ENCODE data around the gene HMGA1. TPM values are rescaled to one million over a fixed set of nuclear protein-coding genes. Genes with fewer than 3 reads are reported as not detected.
A peak's percentile ranks its signal among the peaks of the same experiment; 100 is the strongest.

The HMGA1 gene
- total and polyA plus RNA-seq, 8 donors, result 17.0 to 38.7 (median 21.5) TPM

DNA sequence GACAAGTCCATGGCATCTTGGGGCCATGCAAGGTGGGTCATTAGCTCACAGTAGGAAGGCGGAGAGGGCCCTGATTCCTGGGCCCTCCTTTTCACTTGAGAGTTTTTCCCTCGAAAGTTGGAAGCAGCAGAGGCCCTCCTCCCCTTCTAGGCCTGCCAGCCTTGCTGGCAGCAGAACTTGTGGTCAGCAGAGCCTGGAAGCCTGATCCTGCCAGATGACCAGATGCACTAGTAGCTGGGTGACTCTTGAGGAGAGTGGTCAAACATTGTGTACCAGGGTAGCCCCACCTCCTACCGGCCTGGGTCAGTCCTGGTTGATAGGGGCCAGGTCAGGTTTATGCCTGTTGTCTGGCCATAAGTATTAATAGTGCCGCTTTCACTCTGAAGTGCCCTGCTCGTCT, 3.8 kb upstream of the HMGA1 start:
- H3K27me3 ChIP-seq, result no peaks in the 10 kb centered on the region
- H3K4me3 ChIP-seq, result no peak overlapping the region
- no peak overlapping the region for H3K27ac ChIP-seq
- FAIRE-seq, result no peak
- TF ChIP-seq, protein P1, sequence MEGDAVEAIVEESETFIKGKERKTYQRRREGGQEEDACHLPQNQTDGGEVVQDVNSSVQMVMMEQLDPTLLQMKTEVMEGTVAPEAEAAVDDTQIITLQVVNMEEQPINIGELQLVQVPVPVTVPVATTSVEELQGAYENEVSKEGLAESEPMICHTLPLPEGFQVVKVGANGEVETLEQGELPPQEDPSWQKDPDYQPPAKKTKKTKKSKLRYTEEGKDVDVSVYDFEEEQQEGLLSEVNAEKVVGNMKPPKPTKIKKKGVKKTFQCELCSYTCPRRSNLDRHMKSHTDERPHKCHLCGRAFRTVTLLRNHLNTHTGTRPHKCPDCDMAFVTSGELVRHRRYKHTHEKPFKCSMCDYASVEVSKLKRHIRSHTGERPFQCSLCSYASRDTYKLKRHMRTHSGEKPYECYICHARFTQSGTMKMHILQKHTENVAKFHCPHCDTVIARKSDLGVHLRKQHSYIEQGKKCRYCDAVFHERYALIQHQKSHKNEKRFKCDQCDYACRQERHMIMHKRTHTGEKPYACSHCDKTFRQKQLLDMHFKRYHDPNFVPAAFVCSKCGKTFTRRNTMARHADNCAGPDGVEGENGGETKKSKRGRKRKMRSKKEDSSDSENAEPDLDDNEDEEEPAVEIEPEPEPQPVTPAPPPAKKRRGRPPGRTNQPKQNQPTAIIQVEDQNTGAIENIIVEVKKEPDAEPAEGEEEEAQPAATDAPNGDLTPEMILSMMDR (IDR thresholded peaks at IDR 0.05), result no peak
- no peak for DNase-seq
- intact Hi-C loops (cut with DNase I), result no loop called here
- no peaks in the 10 kb centered on the region for H3K36me3 ChIP-seq
- WGBS, 2 donors, result 79 to 84% methylated on average over 5 of the region's 5 CpGs
- no peak for ATAC-seq
- H3K4me1 ChIP-seq, result peaks cover 0 to 3% (median 0%) of the 10 kb centered on the region in 3 donors
- no peaks in the 10 kb centered on the region for H3K9me3 ChIP-seq

DNA sequence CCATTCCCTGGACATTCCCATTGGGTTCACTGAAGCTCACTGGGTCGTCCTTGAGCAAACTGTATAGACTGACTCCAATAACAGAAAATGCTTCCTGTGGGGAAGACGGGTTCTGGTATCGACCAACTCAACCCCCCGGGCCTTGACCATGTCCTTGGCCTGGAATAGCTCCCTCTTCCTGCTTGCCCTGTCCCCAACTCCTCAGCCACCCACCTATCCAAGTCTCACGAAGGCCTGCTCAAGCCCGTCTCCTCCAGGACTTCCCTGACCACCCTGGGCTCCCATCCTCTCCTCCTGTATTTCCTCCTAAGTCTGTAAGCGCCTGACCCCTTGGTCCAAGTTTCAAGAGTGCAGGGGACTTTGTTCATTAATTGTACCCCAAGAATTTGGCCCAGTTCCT, 2.8 kb upstream of the HMGA1 start:
- Histone ChIP-seq H3K4me1 (peaks cover 0 to 11% (median 0%) of the 10 kb centered on the region in 3 donors), H3K9me3 (no peaks in the 10 kb centered on the region), H3K27me3 (no peaks in the 10 kb centered on the region), H3K4me3 (no peak overlapping the region), H3K36me3 (no peaks in the 10 kb centered on the region), H3K27ac (no peak overlapping the region)
- FAIRE-seq, result no peak
- TF ChIP-seq, protein P1 (IDR thresholded peaks at IDR 0.05), result no peak
- no peak for ATAC-seq
- DNase-seq, result peak in 1 of 6 donors; percentile 24
- intact Hi-C loops (cut with DNase I), result no loop called here
- 78 to 82% methylated on average over 7 of the region's 7 CpGs for WGBS, 2 donors

DNA sequence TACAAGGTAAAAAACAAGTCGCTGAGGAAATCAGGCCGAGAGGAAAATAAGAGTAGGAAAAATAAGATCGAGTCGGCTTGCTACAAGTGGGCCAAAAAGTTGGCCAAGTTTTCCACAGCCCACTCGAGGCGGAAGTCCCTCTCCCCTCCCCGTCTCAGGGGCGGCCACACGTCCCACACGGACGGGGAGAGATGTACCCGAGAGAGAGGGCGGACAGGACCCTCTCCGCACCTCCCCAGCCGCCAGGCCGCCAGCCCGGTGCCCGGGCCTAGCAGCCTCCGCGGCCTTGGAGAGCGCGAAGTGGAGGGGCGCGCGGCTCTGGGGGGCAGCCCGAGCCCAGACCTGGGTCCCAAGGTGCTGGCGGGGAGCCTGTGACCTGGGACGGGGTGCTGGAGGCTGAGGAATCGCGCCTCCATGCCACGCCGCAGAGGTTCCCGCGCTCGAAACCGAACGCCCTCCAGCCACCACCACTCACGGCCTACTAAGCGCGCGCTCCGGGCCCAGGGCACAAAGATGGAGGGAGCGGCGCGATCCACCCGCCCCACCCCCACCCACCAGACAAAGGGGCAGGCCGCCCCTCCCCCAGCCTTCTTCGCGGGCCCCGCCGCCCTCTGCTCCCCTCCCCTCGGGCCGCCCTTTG, 1.9 kb upstream of the HMGA1 start:
- peak overlapping the region in 3 of 4 donors; percentile 69 to 88 (median 69) for H3K27ac ChIP-seq
- intact Hi-C loops (cut with DNase I), result no loop called here
- FAIRE-seq, result no peak
- H3K36me3 ChIP-seq, result no peaks in the 10 kb centered on the region
- no peaks in the 10 kb centered on the region for H3K9me3 ChIP-seq
- peak in 3 of 6 donors; percentile 45 to 78 (median 52) for DNase-seq
- H3K4me3 ChIP-seq, result no peak overlapping the region
- peaks cover 0 to 12% (median 0%) of the 10 kb centered on the region in 3 donors for H3K4me1 ChIP-seq
- no peak for ATAC-seq
- no peaks in the 10 kb centered on the region for H3K27me3 ChIP-seq
- TF ChIP-seq, protein P1 (IDR thresholded peaks at IDR 0.05), result no peak
- WGBS, 2 donors, result 81 to 89% methylated on average over 35 to 53 of the region's 53 CpGs

DNA sequence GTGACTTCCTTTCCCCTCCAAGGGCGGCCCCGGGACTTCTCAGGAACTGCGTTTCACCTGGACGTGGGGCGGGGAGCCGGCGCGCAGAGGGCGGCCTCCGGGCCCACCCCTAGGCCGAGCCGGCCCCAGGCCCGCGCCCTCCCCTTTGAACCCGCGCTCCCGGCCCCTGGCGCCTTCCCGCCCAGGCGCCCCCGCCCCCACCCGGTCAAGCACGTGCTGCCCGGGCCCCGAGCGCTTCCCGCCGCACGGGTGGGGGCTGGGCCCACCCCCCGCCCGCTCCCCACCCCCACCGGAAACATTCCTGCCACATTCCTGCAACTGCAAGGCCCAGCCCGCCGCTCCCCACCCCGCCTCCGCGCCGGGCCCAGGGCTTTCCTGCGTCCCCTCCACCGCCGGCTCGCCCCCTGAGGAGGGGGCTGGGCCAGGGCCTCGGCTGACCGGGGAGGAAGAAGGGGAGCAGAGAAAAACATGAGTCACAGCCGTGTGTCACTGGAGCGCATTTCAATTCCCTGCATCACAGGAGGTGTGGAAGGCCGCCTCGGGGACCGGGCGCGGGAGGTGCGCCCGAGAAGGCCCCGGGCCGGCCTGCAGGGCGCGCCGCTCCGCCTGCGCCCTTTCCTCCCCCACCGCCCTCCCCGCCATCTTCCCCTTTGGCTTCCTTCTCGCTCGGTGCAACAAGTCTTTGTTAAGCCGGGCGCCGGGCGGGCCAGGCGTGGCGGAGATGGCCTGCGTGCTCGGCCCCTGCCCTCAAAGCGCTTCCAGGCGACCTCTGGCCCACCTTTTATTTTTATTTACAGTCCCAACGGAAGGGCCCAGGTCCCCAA, 1.2 kb upstream of the HMGA1 start:
- DNase-seq (peak in 5 of 6 donors; percentile 33 to 76 (median 57)), ATAC-seq (peak; percentile 11 to 33 (median 14)), FAIRE-seq (no peak)
- TF ChIP-seq, protein P1 (IDR thresholded peaks at IDR 0.05), result no peak
- intact Hi-C loops (cut with DNase I), result no loop called here
- H3K27me3 ChIP-seq, result no peaks in the 10 kb centered on the region
- H3K9me3 ChIP-seq, result no peaks in the 10 kb centered on the region
- H3K27ac ChIP-seq, result peak overlapping the region; percentile 69 to 88 (median 74)
- peaks cover 0 to 12% (median 0%) of the 10 kb centered on the region in 3 donors for H3K4me1 ChIP-seq
- peak overlapping the region in 1 of 4 donors; percentile 82 for H3K4me3 ChIP-seq
- WGBS, 2 donors, result 39 to 49% methylated on average over 41 to 75 of the region's 75 CpGs
- no peaks in the 10 kb centered on the region for H3K36me3 ChIP-seq

Data from pancreas (tissue), 10 donors.